LNCAP (cell line): Measurements from ENCODE around the gene OLFML2B.

Experiments
- CTCF ChIP-seq: fragments of 450-650 bp; IDR thresholded peaks from 2 replicates; pipeline ENCODE4 v1.5.1; 2017; ENCODE audit warnings: mild to moderate bottlenecking

The OLFML2B gene

GRCh38 chr1:161982917-161983316, 40.8 kb downstream of the OLFML2B start:
- no peak for TF ChIP-seq CTCF

GRCh38 chr1:161982507-161982895, 41.2 kb downstream of the OLFML2B start:
- no peak for TF ChIP-seq CTCF

GRCh38 chr1:161981735-161982506, 41.7 kb downstream of the OLFML2B start:
- TF ChIP-seq CTCF: no peak

- no peak for TF ChIP-seq CTCF
Measured at GRCh38 chr1:161981126-161981525, 42.5 kb downstream of the OLFML2B start.

- TF ChIP-seq CTCF: no peak
Measured at GRCh38 chr1:161978011-161978790, 45.5 kb downstream of the OLFML2B start.

GRCh38 chr1:161973924-161974845, 49.5 kb downstream of the OLFML2B start:
- TF ChIP-seq CTCF: no peak

GRCh38 chr1:161972828-161973227, 50.8 kb downstream of the OLFML2B start:
- no peak for TF ChIP-seq CTCF
